Stomach (tissue), 4 donors: ENCODE measurements around the gene HTR5A.

Source experiments
- CTCF ChIP-seq, 7 experiments: fragments of 450-650 bp in 4 of 7; fragments of 200-600 bp in 3 of 7; sonication (generic) in 3 of 7; IDR thresholded peaks; one replicate each; pipeline ENCODE4 v1.5.1; 2016 to 2019; ENCODE audit warnings: antibody characterized with exemption in 7 of 7, control low read depth in 2 of 7, mild to moderate bottlenecking in 1 of 7
- EP300 ChIP-seq: sonication (generic); formaldehyde crosslinking; IDR thresholded peaks from one replicate; pipeline ENCODE4 v1.6.1; 2017; ENCODE audit warnings: antibody characterized with exemption
- POLR2A ChIP-seq, 4 donors: fragments of 450-650 bp; IDR thresholded peaks; one replicate each; pipeline ENCODE4 v1.6.1; 2016; ENCODE audit warnings: antibody characterized with exemption in 4 of 4, control low read depth in 2 of 4, mild to moderate bottlenecking in 1 of 4, moderate library complexity in 1 of 4

GRCh38 chr7:155093596-155093995 lies 23.5 kb downstream of the HTR5A start:
- TF ChIP-seq CTCF (IDR thresholded peaks at IDR 0.05), result no peak
- TF ChIP-seq EP300, result no peak
- no peak for TF ChIP-seq POLR2A (IDR thresholded peaks at IDR 0.05)
